HepG2 (cell line): ENCODE measurements around the gene ZBTB7C. TPM values are rescaled to one million over a fixed set of nuclear protein-coding genes. Genes with fewer than 3 reads are reported as not detected.

Experiments used
- ATAC-seq: fragments of 200-7000 bp; cut with Tn5 transposase; 3 replicates; pipeline ENCODE4 v1.9.1; 2020; ENCODE audit warnings: mild to moderate bottlenecking, moderate library complexity
- BruUV-seq: library from RNA; stranded (reverse); fragments of 400-500 nt; replicated peaks from 2 replicates; lab custom pipeline; 2021; lab: Mats Ljungman, UMichigan
- CTCF ChIA-PET: fragments of 300-600 bp; formaldehyde crosslinking; extraction: SDS; loops from one replicate; lab custom pipeline; 2021; ENCODE audit warnings: low total read pairs, inconsistent platforms, low intra/inter-chr PET ratio; lab: Yijun Ruan, JAX
- POLR2A ChIA-PET: fragments of 350-600 bp; sonication (Branson Sonifier 250); formaldehyde crosslinking; loops from one replicate; lab custom pipeline; 2020; ENCODE audit warnings: antibody characterized with exemption, inconsistent platforms; lab: Yijun Ruan, JAX
- DNase-seq: peaks from one replicate; pipeline ENCODE4 v3.0.0-alpha.2; 2015; ENCODE audit warnings: low spot score
- FAIRE-seq: peaks from 3 replicates; lab custom pipeline; 2011; peaks lifted over from hg19 to GRCh38; lab: Jason Lieb, UNC
- H2AFZ ChIP-seq: one replicate; pipeline ENCODE4 v1.6.1; 2011; ENCODE audit warnings: low read length, inconsistent platforms
- H3K27ac ChIP-seq: fragments of 300-600 bp; 3 replicates; pipeline ENCODE4 v1.8.0; 2011; ENCODE audit warnings: mixed run types, mild to moderate bottlenecking, mixed read lengths, low read length, inconsistent platforms; ENCODE audit not compliant: insufficient read depth; ENCODE audit errors: extremely low read length
- H3K27me3 ChIP-seq, 2 experiments: fragments of 200-600 bp in 1 of 2; 2 replicates in 1 of 2; 3 replicates in 1 of 2; pipeline versions ENCODE4 v1.6.0 to v1.8.0; 2011; ENCODE audit warnings: low read length in 2 of 2, mild to moderate bottlenecking in 2 of 2, moderate library complexity in 2 of 2, inconsistent platforms in 1 of 2; ENCODE audit not compliant: insufficient read depth in 2 of 2, control insufficient read depth in 1 of 2
- H3K36me3 ChIP-seq, 2 experiments: fragments of 200-600 bp in 1 of 2; replicated peaks in 1 of 2; 2 replicates in 1 of 2; 3 replicates in 1 of 2; pipeline versions ENCODE4 v1.5.1 to v1.8.0; 2011; ENCODE audit warnings: low read length in 2 of 2, inconsistent platforms in 1 of 2; ENCODE audit not compliant: insufficient read depth in 2 of 2, control insufficient read depth in 1 of 2
- H3K4me1 ChIP-seq: 2 replicates; pipeline ENCODE4 v1.5.1; 2012; ENCODE audit warnings: low read length, inconsistent platforms; ENCODE audit not compliant: insufficient read depth
- H3K4me2 ChIP-seq: 2 replicates; pipeline ENCODE4 v1.6.0; 2011; ENCODE audit warnings: low read depth, low read length, inconsistent platforms
- H3K4me3 ChIP-seq, 3 experiments: fragments of 200-600 bp in 1 of 3; sonication (generic), shearing (Covaris generic) in 1 of 3; replicated peaks in 1 of 3; 2 replicates each; pipeline ENCODE4 v1.5.1; 2011 to 2016; ENCODE audit warnings: low read length in 3 of 3, inconsistent platforms in 2 of 3, low read depth in 2 of 3, mild to moderate bottlenecking in 2 of 3, control low read depth in 1 of 3, mixed read lengths in 1 of 3; ENCODE audit not compliant: insufficient read depth in 1 of 3
- H3K79me2 ChIP-seq: one replicate; pipeline ENCODE4 v1.6.1; 2011; ENCODE audit warnings: low read length, inconsistent platforms; ENCODE audit not compliant: insufficient read depth
- H3K9ac ChIP-seq: 2 replicates; pipeline ENCODE4 v1.6.0; 2011; ENCODE audit warnings: mild to moderate bottlenecking, low read depth, low read length, inconsistent platforms; ENCODE audit not compliant: insufficient read depth
- H3K9me3 ChIP-seq: 2 replicates; pipeline ENCODE4 v1.5.1; 2012; ENCODE audit warnings: mild to moderate bottlenecking, low read length
- H4K20me1 ChIP-seq: 2 replicates; pipeline ENCODE4 v1.6.0; 2011; ENCODE audit warnings: inconsistent platforms, mild to moderate bottlenecking, low read length, moderate library complexity; ENCODE audit not compliant: insufficient read depth
- FOXC1 ChIP-seq: sonication (generic); formaldehyde crosslinking; IDR thresholded peaks from 2 replicates; pipeline ENCODE4 v1.8.0; 2022; ENCODE audit warnings: mild to moderate bottlenecking, missing genetic modification reagents, borderline replicate concordance
- HNRNPLL ChIP-seq: fragments of 200-400 bp; formaldehyde crosslinking; IDR thresholded peaks from 2 replicates; pipeline ENCODE4 v1.6.1; 2017; ENCODE audit warnings: mild to moderate bottlenecking, low read depth, low read length; ENCODE audit not compliant: poor library complexity, severe bottlenecking
- KDM5A ChIP-seq: fragments of 200-600 bp; sonication (generic); IDR thresholded peaks from 2 replicates; pipeline ENCODE4 v1.7.0; 2018; ENCODE audit warnings: antibody characterized with exemption, mild to moderate bottlenecking, low read length, borderline replicate concordance
- MAF1 ChIP-seq: sonication (generic); formaldehyde crosslinking; IDR thresholded peaks from 2 replicates; pipeline ENCODE4 v1.5.0; 2020; ENCODE audit warnings: missing genetic modification reagents, borderline replicate concordance
- MEIS2 ChIP-seq: sonication (generic); formaldehyde crosslinking; IDR thresholded peaks from 2 replicates; pipeline ENCODE4 v1.9.0; 2021; ENCODE audit warnings: mild to moderate bottlenecking, missing genetic modification reagents
- NFAT5 ChIP-seq: sonication (generic); formaldehyde crosslinking; IDR thresholded peaks from 2 replicates; pipeline ENCODE4 v1.4.0; 2020; ENCODE audit warnings: missing genetic modification reagents
- PAX8 ChIP-seq: sonication (generic); formaldehyde crosslinking; IDR thresholded peaks from 2 replicates; pipeline ENCODE4 v1.8.0; 2022; ENCODE audit warnings: mild to moderate bottlenecking, missing genetic modification reagents, borderline replicate concordance
- U2AF2 ChIP-seq: fragments of 200-400 bp; formaldehyde crosslinking; IDR thresholded peaks from 2 replicates; pipeline ENCODE4 v1.6.1; 2017; ENCODE audit warnings: low read depth, mild to moderate bottlenecking, low read length
- ZNF562 ChIP-seq: sonication (generic); formaldehyde crosslinking; IDR thresholded peaks from 2 replicates; pipeline ENCODE4 v1.8.0; 2022; ENCODE audit warnings: missing genetic modification reagents, borderline replicate concordance
- ZNF567 ChIP-seq: sonication (generic); formaldehyde crosslinking; IDR thresholded peaks from 2 replicates; pipeline ENCODE4 v1.8.1; 2023; ENCODE audit warnings: mild to moderate bottlenecking, missing genetic modification reagents, borderline replicate concordance
- WGBS: methylation state at CpG from one replicate; pipeline ENCODE4 v1.1.6; 2017; ENCODE audit warnings: low lambda C conversion rate; 5-methylcytosine and 5-hydroxymethylcytosine counted together
- in situ Hi-C: cut with HindIII; loops from 2 replicates; pipeline ENCODE4 v1.10.0; 2017; ENCODE audit warnings: low pct_unique_long_range_greater_than_20kb; ENCODE audit not compliant: extremely low pct_ligation_motif_present
- intact Hi-C: fragments of 100-400 bp; cut with micrococcal nuclease; formaldehyde crosslinking; loops from one replicate; pipeline ENCODE4 v1.10.0; 2022; ENCODE audit not compliant: unreplicated experiment
- polyA plus RNA-seq, 8 experiments: library from polyadenylated mRNA; depleted of rRNA in 3 of 8; stranded (reverse) in 7 of 8; unstranded in 1 of 8; fragments of >200 nt; fragmentation: Illumina TruSeq in 4 of 8; extraction: Trizol in 4 of 8; gene quantifications; 2 replicates each; pipeline versions ENCODE4 v1.2.1 to v1.2.3, GENCODE V29; 2011 to 2016; ENCODE audit warnings: low read depth in 4 of 8, missing spikeins in 1 of 8, mixed read lengths in 1 of 8; ENCODE audit not compliant: insufficient read depth in 1 of 8
- total RNA-seq, 5 experiments: library from RNA; depleted of rRNA; stranded (reverse); fragments of >200 nt; fragmentation: Illumina TruSeq; extraction: Trizol; gene quantifications; 2 replicates each; pipeline ENCODE4 v1.2.3, GENCODE V29; 2016; ENCODE audit warnings: low read depth in 1 of 5

The ZBTB7C gene
- total and polyA plus RNA-seq, 2 of the 13 experiments (the other 11 are each of a cell fraction or from before 2014, with no cell fraction given), result 0.01 to 0.04 TPM

GRCh38 chr18:47979611-47980200, 429.5 kb downstream of the ZBTB7C start (continued):
- TF ChIP-seq NFAT5 (CRISPR knock-in tag) (no peak), ZNF562 (CRISPR knock-in tag) (no peak), MEIS2 (no peak), HNRNPLL (no peak), PAX8 (CRISPR knock-in tag) (no peak), KDM5A (no peak)

- WGBS, result 0% methylated on average over 1 of the region's 1 CpG
- Histone ChIP-seq H3K27me3 (peaks cover 1 to 14% of the 10 kb centered on the region in 2 experiments; a peak in 4 of 5 replicates), H2AFZ (no peak overlapping the region), H3K9me3 (no peaks in the 10 kb centered on the region), H3K4me2 (no peak overlapping the region), H3K4me1 (no peaks in the 10 kb centered on the region), H3K4me3 (no peak overlapping the region)
- ATAC-seq (no peak), DNase-seq (no peak)
- POLR2A ChIA-PET, result no interaction called here
- intact Hi-C loops, result no loop called here
- no TSS peak for BruUV-seq
- TF ChIP-seq FOXC1 (no peak), MAF1 (CRISPR knock-in tag) (no peak), U2AF2 (no peak), ZNF567 (no peak)
- TF ChIP-seq, all 625 proteins: peak for 0
- H3K36me3 ChIP-seq, result no peaks in the 10 kb centered on the region
- H4K20me1 ChIP-seq, result no peaks in the 10 kb centered on the region
- no peaks in the 10 kb centered on the region for H3K79me2 ChIP-seq
- no peak for FAIRE-seq
- H3K9ac ChIP-seq, result no peak overlapping the region
- CTCF ChIA-PET, result no interaction called here
- in situ Hi-C loops, result no loop called here
- H3K27ac ChIP-seq, result no peak overlapping the region
Measured at GRCh38 chr18:47978603-47979002, 430.6 kb downstream of the ZBTB7C start.
